GM18526 (cell line): ENCODE results near the gene CACUL1.

Source experiments
- POLR2A ChIP-seq: IDR thresholded peaks from 3 replicates; pipeline ENCODE4 v1.6.1; 2011; ENCODE audit not compliant: insufficient read length; ENCODE audit errors: extremely low read depth

CACUL1 gene

DNA sequence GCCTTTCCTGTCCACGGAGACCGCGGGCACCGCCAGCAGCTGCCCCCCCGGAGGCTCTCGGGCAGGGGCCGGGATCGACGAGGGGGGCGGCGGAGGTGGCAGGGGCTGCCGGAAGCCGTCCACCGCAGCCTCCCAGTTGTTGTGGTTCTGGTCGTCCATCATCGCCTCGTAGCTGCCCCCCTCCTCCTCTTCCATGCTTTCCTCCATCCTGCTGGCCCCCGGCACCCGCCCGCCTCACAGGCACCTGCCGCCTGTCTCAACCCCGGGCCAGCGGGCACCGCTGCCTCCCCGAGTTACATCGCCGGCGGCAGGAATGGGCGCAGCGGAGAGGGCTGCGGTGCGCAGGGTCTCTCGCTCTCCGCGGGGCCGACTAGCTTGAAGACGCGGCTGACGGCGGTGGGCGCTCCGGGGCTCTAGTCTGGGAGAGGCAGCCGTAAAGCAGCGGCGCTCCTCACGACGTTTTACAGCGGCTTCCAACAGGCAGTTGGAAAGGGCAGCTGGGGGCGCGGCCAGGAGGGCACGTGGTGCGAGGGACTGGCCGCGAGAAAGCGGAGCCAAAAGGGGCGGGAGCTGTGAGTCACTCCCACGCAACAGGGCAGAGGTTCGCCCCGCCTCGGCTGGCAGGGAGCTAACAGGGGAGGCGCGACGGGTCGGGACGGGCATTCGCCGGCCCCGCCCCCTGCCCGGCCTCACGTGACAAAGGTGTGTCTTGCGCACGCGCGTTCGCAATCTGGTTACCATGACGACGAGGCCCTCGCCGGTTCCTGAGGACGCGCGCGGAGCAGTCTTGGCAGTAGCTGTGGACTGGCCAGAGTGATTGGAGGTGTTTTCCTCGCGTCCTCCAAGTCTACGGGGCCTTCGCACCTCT is at the start of gene CACUL1:
Gene CACUL1 (minus strand): TSS at position 415 of the 868 bp plus-strand sequence. CDS start 208 bp downstream, at position 207.
- peak; percentile 67 for TF ChIP-seq POLR2A

DNA sequence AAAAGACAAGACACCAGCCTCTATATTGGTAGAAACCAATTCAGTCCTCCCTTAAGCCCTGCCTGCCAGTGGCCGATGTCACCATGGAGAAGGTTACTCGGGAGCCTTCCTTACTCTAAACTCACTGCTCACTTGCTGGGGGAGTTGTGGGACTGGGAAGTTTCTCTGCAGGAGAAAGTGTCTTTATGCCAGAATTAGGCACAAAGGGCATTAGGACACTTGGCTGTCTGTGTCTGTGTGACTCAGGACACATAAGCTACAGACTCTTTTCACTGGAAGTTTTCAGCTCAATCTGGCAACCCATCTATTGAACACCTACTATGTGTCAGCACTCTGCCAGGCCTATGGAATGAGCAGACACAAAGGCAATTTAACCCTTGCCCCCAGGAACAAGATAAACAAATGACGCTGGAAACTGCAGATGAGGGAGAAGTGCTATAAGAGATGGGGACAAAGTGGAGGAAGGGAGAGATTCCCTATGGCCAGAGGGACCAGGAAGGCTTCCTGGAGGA is 49.5 kb upstream of the CACUL1 start:
- no peak for TF ChIP-seq POLR2A

DNA sequence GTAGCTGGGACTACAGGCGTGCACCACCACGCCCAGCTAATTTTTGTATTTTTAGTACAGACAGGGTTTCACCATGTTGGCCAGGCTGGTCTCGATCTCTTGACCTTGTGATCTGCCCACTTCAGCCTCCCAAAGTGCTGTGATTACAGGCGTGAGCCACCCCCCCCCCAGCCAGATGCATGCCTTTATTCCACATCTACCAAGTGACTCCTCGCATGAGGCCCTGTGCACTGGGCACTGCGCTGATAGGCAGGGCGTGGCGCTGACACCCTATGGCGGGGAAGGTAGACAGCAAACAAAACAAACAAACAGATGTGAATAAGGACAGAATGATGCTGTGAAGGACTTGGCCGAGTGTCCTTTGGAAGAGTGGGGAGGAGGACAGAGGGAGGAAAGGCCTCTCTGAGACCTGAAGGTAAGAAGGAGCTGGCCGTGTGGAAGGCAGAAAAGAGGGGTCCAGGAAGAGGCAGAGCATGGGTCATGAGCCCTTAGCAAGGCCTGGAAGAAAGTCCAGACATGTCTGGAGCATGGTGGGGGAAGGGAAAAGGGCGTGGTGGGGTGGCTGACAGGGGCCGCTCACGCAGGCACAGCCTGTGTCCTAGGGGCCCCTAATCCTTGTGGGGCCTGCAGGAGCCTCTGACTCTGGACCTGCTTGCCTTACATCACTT is 47.5 kb upstream of the CACUL1 start:
- no peak for TF ChIP-seq POLR2A

DNA sequence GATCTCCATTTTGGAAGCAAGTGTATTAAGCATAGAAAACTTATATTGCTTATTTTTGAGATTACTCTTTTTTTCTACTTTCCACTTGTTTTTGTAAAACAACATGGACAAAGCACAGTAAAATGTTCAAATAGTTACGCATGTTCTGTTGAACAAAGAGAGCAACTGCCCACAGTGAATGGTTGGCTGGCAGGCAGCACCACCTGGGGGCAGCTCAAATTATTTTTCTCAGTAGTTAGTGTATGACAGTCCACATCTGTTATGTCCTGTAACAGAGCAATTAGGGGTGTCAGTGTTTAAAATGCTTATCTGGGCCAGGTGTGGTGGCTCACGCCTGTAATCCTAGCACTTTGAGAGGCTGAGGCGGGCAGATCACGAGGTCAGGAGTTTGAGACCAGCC is 46.1 kb upstream of the CACUL1 start:
- no peak for TF ChIP-seq POLR2A

DNA sequence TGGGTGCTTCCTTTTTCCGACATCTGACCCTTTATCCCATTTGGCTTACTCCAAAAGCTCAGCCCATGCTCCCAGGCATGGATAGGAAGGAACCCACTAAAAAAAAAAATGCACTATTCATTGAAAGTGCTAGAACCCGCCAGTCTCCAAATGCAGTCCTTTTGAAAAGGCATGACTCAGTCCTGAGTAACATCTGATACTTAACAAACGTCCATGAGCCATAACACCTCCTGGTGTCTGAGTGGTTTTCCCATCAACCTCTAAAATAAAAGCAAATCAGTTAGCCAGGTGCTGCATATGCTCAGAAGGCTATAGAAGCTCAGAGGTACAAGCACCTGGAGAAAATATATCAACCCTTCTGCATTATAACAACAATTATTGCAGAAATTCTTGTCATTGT is 45.0 kb upstream of the CACUL1 start:
- no peak for TF ChIP-seq POLR2A

DNA sequence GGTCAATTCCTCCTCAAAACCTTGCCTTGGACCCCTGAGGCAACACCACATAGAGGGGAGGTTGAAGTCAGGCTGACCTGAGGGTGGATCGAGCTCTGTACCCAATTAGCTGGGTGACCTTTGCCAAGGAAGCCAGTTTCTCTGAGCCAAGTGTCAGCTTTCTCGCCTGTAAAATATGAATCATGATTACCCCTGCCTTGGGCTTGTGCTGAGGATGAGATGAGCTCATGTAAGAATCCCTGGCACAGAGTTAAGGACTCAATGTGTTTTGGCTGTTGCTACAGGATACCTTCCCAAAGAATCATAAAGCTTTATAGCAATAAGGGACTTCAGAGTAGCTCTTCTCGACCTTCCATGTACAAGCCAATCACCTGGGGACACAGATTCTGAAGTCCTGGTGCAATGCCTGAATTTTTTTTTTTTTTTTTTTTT is 43.5 kb upstream of the CACUL1 start:
- no peak for TF ChIP-seq POLR2A

DNA sequence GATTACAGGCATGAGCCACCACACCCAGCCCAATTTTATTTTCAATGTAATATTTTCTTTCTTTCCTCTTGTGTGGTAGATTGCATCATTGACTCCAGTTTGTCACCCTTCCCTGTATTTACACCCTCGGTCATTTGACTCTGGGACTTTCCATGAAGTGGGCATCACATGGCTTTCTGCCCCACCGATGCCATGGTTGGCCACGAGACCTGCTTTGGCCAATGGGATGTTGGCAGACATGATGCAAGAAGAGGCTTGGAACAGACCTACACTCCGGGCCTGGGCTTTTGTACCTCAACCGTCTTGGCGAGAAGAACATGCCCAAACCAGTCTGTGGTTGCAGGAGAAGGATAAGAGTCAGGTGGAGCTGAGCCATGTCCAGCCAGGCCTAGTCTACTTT is 38.8 kb upstream of the CACUL1 start:
- no peak for TF ChIP-seq POLR2A

DNA sequence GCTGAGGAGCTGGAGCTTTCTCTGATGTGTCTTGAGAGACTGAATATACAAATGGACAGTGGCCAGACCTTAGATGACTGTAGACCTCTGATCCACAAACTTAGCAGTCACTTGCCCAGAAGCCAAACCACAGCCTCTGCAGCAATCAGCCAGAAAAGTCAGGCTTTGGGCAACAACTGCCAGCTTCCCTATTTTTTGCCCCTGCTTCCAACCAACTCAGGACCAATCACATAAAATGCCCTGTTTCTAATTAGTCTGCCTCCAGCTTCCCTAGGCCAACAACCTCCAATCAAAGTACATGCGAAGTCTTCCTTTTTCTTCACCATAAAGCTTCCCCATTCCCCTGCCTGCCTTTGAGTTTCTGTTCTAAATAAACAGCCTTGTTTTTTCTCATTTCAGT is 37.8 kb upstream of the CACUL1 start:
- TF ChIP-seq POLR2A = no peak

DNA sequence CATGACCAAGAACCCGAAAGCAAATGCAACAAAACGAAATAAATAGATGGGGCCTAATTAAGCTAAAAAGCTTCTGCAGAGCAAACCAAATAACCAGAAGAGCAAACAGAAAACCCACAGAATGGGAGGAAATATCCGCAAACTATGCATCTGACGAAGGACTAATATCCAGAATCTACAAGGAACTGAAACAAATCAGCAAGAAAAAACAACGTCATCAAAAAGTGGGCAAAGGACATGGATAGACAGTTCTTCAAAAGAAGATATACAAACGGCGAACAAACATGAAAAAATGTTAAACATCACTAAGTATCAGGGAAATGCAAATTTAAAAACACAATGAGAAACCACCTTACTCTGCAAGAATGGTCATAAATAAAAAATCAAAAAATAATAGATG is 35.3 kb upstream of the CACUL1 start:
- no peak for TF ChIP-seq POLR2A

DNA sequence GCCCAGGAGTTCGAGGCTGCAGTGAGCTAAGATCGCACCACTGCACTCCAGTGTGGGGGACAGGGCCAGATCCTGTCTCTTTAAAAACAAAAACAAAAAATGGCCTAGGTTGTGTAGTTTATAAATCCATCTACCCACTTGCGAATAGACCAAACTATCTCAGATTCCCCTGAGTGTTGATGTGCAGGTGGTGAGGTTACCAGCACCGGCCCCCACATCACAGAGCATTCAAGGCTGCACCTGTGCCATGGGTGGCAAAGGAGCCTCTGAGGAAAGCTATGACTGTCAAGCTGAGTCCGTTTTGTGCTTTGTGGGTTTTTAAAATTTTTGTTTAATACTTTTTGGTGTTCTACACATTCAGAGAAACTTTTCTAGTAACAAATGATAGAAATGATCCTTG is 30.8 kb upstream of the CACUL1 start:
- no peak for TF ChIP-seq POLR2A

DNA sequence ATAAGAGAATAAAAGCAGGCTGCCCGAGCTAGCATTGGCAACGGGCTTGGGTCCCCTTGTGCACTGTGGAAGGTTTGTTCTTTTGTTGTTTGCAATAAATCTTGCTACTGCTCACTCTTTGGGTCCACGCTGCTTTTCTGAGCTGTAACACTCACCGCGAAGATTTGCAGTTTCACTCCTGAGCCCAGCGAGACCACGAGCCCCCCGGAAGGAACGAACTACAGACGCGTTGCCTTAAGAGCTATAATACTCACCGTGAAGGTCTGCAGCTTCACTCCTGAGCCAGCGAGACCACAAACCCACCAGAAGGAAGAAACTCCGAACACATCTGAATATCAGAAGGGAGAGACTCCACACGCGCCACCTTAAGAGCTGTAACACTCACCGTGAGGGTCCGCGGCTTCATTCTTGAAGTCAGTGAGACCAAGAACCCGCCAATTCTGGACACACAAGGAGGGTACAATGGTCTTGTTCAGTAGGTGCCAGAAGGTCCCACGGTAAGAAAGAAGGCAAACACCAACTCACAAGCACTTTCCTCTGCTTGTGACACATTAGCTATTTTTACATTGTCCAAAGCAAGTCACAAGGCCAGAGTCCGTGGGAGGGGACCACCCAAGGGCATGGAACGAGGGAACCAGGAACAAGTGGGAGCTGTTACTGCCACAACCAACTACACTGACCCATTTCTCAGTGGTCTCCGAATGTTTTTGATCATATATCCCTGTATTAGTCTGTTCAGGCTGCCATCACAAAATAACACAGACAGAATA is 29.2 kb upstream of the CACUL1 start:
- TF ChIP-seq POLR2A = no peak

DNA sequence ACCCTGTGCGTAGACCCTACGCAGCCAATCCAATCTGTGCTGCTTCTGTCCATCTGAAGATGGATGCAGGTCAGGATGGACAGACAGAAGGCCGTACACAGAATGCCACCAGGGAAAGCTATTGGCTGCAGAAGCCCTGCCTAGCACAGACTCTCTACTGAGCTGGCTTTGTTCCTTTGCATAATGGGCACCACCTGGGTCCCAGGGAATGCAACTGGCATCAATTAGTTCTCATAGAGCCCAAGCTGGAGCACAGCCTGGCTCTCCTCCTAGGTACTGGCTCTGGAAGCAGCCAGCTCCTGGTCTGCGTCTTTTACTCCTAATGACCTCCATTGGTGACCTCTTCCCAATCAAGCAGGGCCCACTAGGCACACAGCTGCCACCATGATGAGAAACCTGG is 26.8 kb upstream of the CACUL1 start:
- no peak for TF ChIP-seq POLR2A

DNA sequence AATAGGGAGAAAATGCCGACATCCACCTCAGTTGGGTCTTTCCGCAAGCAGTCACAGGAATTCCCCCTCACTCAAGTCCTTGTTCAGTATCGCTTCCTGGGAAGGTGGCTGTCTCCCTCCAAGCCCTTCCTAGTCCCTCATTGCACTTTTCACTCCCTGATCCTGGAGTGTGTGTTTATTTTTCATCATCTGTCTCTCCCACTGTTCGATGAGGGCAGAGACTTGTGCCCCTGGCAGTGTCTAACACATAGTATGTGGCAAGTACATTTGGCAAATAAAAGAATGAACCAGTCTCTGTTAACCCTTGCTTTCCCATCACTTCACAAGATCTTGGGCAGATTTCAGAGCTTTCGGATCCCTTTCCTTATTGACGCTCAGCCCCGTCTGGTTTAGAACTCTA is 24.0 kb upstream of the CACUL1 start:
- no peak for TF ChIP-seq POLR2A

DNA sequence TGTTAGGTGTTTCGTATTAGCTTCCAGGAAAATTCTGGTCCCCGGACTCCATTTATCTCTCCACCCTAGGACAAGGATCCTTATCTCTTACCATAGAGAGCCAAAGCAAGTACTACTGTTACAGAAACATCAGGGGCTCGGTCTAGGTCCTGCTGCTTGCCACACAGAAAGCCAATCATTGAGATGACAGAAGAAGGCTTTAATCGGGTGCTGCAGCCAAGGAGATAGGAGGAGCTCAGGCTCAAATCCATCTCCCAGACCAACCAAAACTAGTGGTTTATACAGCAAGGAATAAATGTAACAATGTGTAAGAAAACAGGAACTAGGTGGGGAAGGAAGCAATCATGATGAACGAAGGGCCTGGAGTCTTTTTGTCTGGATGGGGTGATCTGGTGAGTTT is 22.2 kb upstream of the CACUL1 start:
- TF ChIP-seq POLR2A = no peak

DNA sequence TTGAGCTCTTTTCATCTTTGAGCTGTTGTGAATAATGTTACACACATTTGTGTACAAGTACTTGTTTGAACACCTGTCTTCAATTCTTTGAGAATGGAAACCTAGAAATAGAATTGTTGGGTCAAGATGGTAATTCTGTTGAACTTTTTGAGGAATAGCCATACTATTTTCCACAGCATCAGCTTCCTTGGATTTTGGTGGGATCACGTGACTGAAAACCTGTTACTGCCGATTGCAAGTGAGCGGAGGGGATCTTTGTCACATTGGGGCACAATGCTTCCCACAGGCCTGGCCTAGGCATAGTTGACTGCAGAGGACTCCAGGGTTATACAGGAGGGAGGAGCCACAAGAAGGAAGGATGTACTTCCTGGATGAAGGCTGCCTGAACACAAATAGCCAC is 21.3 kb upstream of the CACUL1 start:
- TF ChIP-seq POLR2A = no peak
